IMR-90 (cell line): ENCODE measurements around the gene PLCB4. TPM values are rescaled to one million over a fixed set of nuclear protein-coding genes. Genes with fewer than 3 reads are reported as not detected.
A peak's percentile ranks its signal among the peaks of the same experiment; 100 is the strongest.

ENCODE experiments used
- ATAC-seq: fragments of 200-7000 bp; cut with Tn5 transposase; 2 replicates; pipeline ENCODE4 v1.9.1; 2020; ENCODE audit warnings: low read depth, mild to moderate bottlenecking, moderate library complexity
- BruUV-seq: library from RNA; stranded (reverse); fragments of 400-500 nt; replicated peaks from 2 replicates; lab custom pipeline; 2021; lab: Mats Ljungman, UMichigan
- CTCF ChIA-PET: fragments of 300-600 bp; formaldehyde crosslinking; extraction: SDS; loops from one replicate; lab custom pipeline; 2021; ENCODE audit warnings: antibody characterized with exemption; lab: Yijun Ruan, JAX
- POLR2A ChIA-PET: fragments of 300-600 bp; sonication (Branson Sonifier 250); formaldehyde crosslinking; loops from one replicate; lab custom pipeline; 2022; ENCODE audit warnings: antibody characterized with exemption; ENCODE audit not compliant: unreplicated experiment; lab: Charles Lee
- DNase-seq: peaks from one replicate; pipeline ENCODE4 v3.0.0; 2013
- H2AFZ ChIP-seq: replicated peaks from 2 replicates; pipeline ENCODE3; 2013; ENCODE audit warnings: low read length, mild to moderate bottlenecking; ENCODE audit not compliant: poor library complexity
- H2AK5ac ChIP-seq: 2 replicates; pipeline ENCODE4 v1.6.1; 2013; ENCODE audit warnings: low read depth, low read length, inconsistent platforms
- H2AK9ac ChIP-seq: replicated peaks from 2 replicates; pipeline ENCODE3; 2013; ENCODE audit warnings: mild to moderate bottlenecking, low read depth, low read length, moderate library complexity; ENCODE audit not compliant: poor library complexity
- H2BK120ac ChIP-seq: 2 replicates; pipeline ENCODE4 v1.6.1; 2013; ENCODE audit warnings: low read depth, low read length, inconsistent platforms
- H2BK15ac ChIP-seq: 3 replicates; pipeline ENCODE4 v1.6.1; 2013; ENCODE audit warnings: low read depth, low read length, inconsistent platforms
- H2BK20ac ChIP-seq: 2 replicates; pipeline ENCODE4 v1.6.1; 2013; ENCODE audit warnings: low read depth, mild to moderate bottlenecking, inconsistent platforms, low read length, moderate library complexity
- H2BK5ac ChIP-seq: 2 replicates; pipeline ENCODE4 v1.6.1; 2013; ENCODE audit warnings: mild to moderate bottlenecking, low read depth, low read length, inconsistent platforms; ENCODE audit not compliant: poor library complexity, severe bottlenecking
- H3K14ac ChIP-seq: replicated peaks from 2 replicates; pipeline ENCODE4 v1.6.1; 2013; ENCODE audit warnings: low read depth, low read length, inconsistent platforms
- H3K18ac ChIP-seq: 2 replicates; pipeline ENCODE4 v1.6.1; 2013; ENCODE audit warnings: low read depth, low read length, control low read depth
- H3K23ac ChIP-seq: 2 replicates; pipeline ENCODE4 v1.6.1; 2013; ENCODE audit warnings: low read depth, low read length, inconsistent platforms
- H3K27ac ChIP-seq: 2 replicates; pipeline ENCODE4 v1.5.1; 2013; ENCODE audit warnings: mild to moderate bottlenecking, control low read depth, low read length; ENCODE audit not compliant: insufficient read depth
- H3K27me3 ChIP-seq: 2 replicates; pipeline ENCODE4 v1.6.1; 2013; ENCODE audit warnings: low read length; ENCODE audit not compliant: control insufficient read depth, insufficient read depth
- H3K36me3 ChIP-seq: 2 replicates; pipeline ENCODE4 v1.6.1; 2013; ENCODE audit warnings: low read length, mixed read lengths; ENCODE audit not compliant: control insufficient read depth, insufficient read depth
- H3K4ac ChIP-seq: 2 replicates; pipeline ENCODE4 v1.6.1; 2013; ENCODE audit warnings: low read depth, low read length, inconsistent platforms
- H3K4me1 ChIP-seq: 2 replicates; pipeline ENCODE4 v1.6.1; 2013; ENCODE audit warnings: low read length, mixed read lengths; ENCODE audit not compliant: control insufficient read depth, insufficient read depth
- H3K4me2 ChIP-seq: 2 replicates; pipeline ENCODE4 v1.6.1; 2013; ENCODE audit warnings: low read depth, mild to moderate bottlenecking, control low read depth, low read length, moderate library complexity
- H3K4me3 ChIP-seq: 2 replicates; pipeline ENCODE4 v1.5.1; 2013; ENCODE audit warnings: low read depth, mild to moderate bottlenecking, control low read depth, low read length, moderate library complexity; ENCODE audit not compliant: insufficient read depth
- H3K56ac ChIP-seq: 2 replicates; pipeline ENCODE4 v1.6.1; 2013; ENCODE audit warnings: low read length, inconsistent platforms; ENCODE audit not compliant: insufficient read depth; ENCODE audit errors: extremely low read depth
- H3K79me1 ChIP-seq, 2 experiments: 2 replicates each; pipeline ENCODE4 v1.6.1; 2013; ENCODE audit warnings: low read length in 2 of 2, inconsistent platforms in 1 of 2, low read depth in 1 of 2
- H3K9ac ChIP-seq: 2 replicates; pipeline ENCODE4 v1.6.1; 2013; ENCODE audit warnings: low read depth, low read length, control low read depth
- H3K9me1 ChIP-seq: 2 replicates; pipeline ENCODE4 v1.6.1; 2013; ENCODE audit warnings: low read length, inconsistent platforms; ENCODE audit not compliant: insufficient read depth
- H3K9me3 ChIP-seq: 2 replicates; pipeline ENCODE4 v1.6.1; 2013; ENCODE audit warnings: low read length; ENCODE audit not compliant: control insufficient read depth, insufficient read depth
- H4K20me1 ChIP-seq: 2 replicates; pipeline ENCODE4 v1.6.1; 2013; ENCODE audit warnings: low read length, inconsistent platforms; ENCODE audit not compliant: insufficient read depth
- H4K5ac ChIP-seq: 2 replicates; pipeline ENCODE4 v1.6.1; 2013; ENCODE audit warnings: mild to moderate bottlenecking, low read depth, low read length, control low read depth
- H4K8ac ChIP-seq, 2 experiments: 2 replicates each; pipeline ENCODE4 v1.6.1; 2013; ENCODE audit warnings: low read depth in 2 of 2, low read length in 2 of 2, control low read depth in 1 of 2, inconsistent platforms in 1 of 2
- H4K91ac ChIP-seq: 2 replicates; pipeline ENCODE4 v1.6.1; 2013; ENCODE audit warnings: low read depth, low read length, inconsistent platforms; ENCODE audit not compliant: insufficient read depth
- CEBPB ChIP-seq: IDR thresholded peaks from 2 replicates; pipeline ENCODE4 v1.6.1; 2012; ENCODE audit warnings: low read depth, low read length, improper control_type of control experiment
- CHD1 ChIP-seq: IDR thresholded peaks from 2 replicates; pipeline ENCODE4 v1.6.1; 2012; ENCODE audit warnings: low read depth, low read length, improper control_type of control experiment
- FOS ChIP-seq: fragments of 150-350 bp; IDR thresholded peaks from 2 replicates; pipeline ENCODE4 v1.6.1; 2016; ENCODE audit warnings: low read depth, low read length
- MAZ ChIP-seq: IDR thresholded peaks from 2 replicates; pipeline ENCODE4 v1.6.1; 2012; ENCODE audit warnings: low read depth, mild to moderate bottlenecking, low read length, improper control_type of control experiment, moderate library complexity, borderline replicate concordance
- MXI1 ChIP-seq: IDR thresholded peaks from 2 replicates; pipeline ENCODE4 v1.6.1; 2012; ENCODE audit warnings: low read depth, mild to moderate bottlenecking, low read length, moderate library complexity, borderline replicate concordance
- POLR2A ChIP-seq: IDR thresholded peaks from 2 replicates; pipeline ENCODE4 v1.6.1; 2012; ENCODE audit warnings: mild to moderate bottlenecking, low read depth, low read length
- RAD21 ChIP-seq: IDR thresholded peaks from 2 replicates; pipeline ENCODE4 v1.6.1; 2012; ENCODE audit warnings: low read length, improper control_type of control experiment
- RCOR1 ChIP-seq: IDR thresholded peaks from 2 replicates; pipeline ENCODE4 v1.6.1; 2012; ENCODE audit warnings: mild to moderate bottlenecking, low read length, improper control_type of control experiment; ENCODE audit not compliant: insufficient replicate concordance
- SMC3 ChIP-seq: fragments of 150-350 bp; IDR thresholded peaks from 2 replicates; pipeline ENCODE4 v1.6.1; 2016; ENCODE audit warnings: low read depth, mild to moderate bottlenecking, antibody characterized with exemption, low read length, moderate library complexity
- USF2 ChIP-seq: fragments of 150-350 bp; IDR thresholded peaks from 2 replicates; pipeline ENCODE4 v1.6.1; 2017; ENCODE audit warnings: mild to moderate bottlenecking, antibody characterized with exemption, low read length, low read depth
- WGBS, 2 experiments: methylation state at CpG; one replicate each; pipeline versions ENCODE4 v1.1.5 to v1.1.7; 2013; ENCODE audit warnings: missing lambda C conversion rate in 2 of 2; ENCODE audit not compliant: insufficient read length in 1 of 2; ENCODE audit errors: extremely low coverage in 2 of 2; 5-methylcytosine and 5-hydroxymethylcytosine counted together
- dilution Hi-C: fragments of 300-500 bp; cut with HindIII; formaldehyde crosslinking; loops from one replicate; pipeline ENCODE4 v1.14.3; 2018; ENCODE audit warnings: low sequenced_read_pairs; ENCODE audit not compliant: unreplicated experiment
- in situ Hi-C: fragments of 300-500 bp; cut with MboI; formaldehyde crosslinking; loops from 3 replicates; pipeline ENCODE4 v1.14.3; 2019; ENCODE audit warnings: low sequenced_read_pairs, inconsistent platforms, mixed read lengths
- intact Hi-C: fragments of 100-400 bp; cut with micrococcal nuclease; formaldehyde crosslinking; loops from 2 replicates; pipeline ENCODE4 v1.10.0; 2022
- polyA plus RNA-seq, 3 experiments: library from polyadenylated mRNA; depleted of rRNA; stranded (reverse); fragments of >200 nt; gene quantifications; 2 replicates each; pipeline ENCODE4 v1.2.3, GENCODE V29; 2012; ENCODE audit warnings: low replicate concordance in 1 of 3
- total RNA-seq: library from RNA; depleted of rRNA; stranded (reverse); fragments of >200 nt; gene quantifications from 2 replicates; pipeline ENCODE4 v1.2.3, GENCODE V29; 2012

Gene PLCB4
- total and polyA plus RNA-seq, 2 of the 4 experiments (the other 2 are of a cell fraction), result 12.5 to 24.0 TPM

GRCh38 chr20:9377007-9377406 lies 308.1 kb downstream of the PLCB4 start:
- ChIA-PET CTCF (no interaction called here), POLR2A (no interaction called here)
- H4K5ac ChIP-seq, result peak overlapping the region; percentile 65; the same call in 1 of the 2 replicates
- H2AFZ ChIP-seq, result no peak overlapping the region
- H3K4me1 ChIP-seq, result peaks cover 18% of the 10 kb centered on the region
- BruUV-seq, result no TSS peak
- dilution Hi-C loops (no loop called here), in situ Hi-C loops (no loop called here), intact Hi-C loops (no loop called here)
- no peak overlapping the region for H3K4me2 ChIP-seq
- TF ChIP-seq POLR2A (no peak), CEBPB (no peak), FOS (no peak), MAZ (no peak), SMC3 (no peak), CHD1 (no peak), RCOR1 (no peak), RAD21 (no peak), MXI1 (no peak), USF2 (no peak)
- peak overlapping the region; percentile 49; the same call in 1 of the 2 replicates for H3K14ac ChIP-seq
- H4K20me1 ChIP-seq, result no peaks in the 10 kb centered on the region
- H3K9me3 ChIP-seq, result no peaks in the 10 kb centered on the region
- 80% methylated on average over 1 of the region's 2 CpGs; no CpG with 5 or more reads in 1 of the 2 experiments for WGBS, 2 experiments
- peaks cover 6% of the 10 kb centered on the region for H3K9me1 ChIP-seq
- H3K36me3 ChIP-seq, result peaks cover 5% of the 10 kb centered on the region
- H3K4me3 ChIP-seq, result no peak overlapping the region
- peak overlapping the region; percentile 56; the same call in 1 of the 2 replicates for H4K91ac ChIP-seq
- peak overlapping the region; percentile 70 for H3K23ac ChIP-seq
- H4K8ac ChIP-seq, result no peak overlapping the region; a peak in 1 of 4 replicates
- ATAC-seq (no peak), DNase-seq (no peak)
- peaks cover 2 to 12% of the 10 kb centered on the region in 2 experiments; a peak in 2 of 4 replicates for H3K79me1 ChIP-seq
- H3K4ac ChIP-seq, result peak overlapping the region; percentile 45
- peak overlapping the region; percentile 77; the same call in 1 of the 2 replicates for H3K18ac ChIP-seq
- no peaks in the 10 kb centered on the region for H3K27me3 ChIP-seq
- H2AK9ac ChIP-seq, result no peak overlapping the region
- H2BK15ac ChIP-seq, result no peak overlapping the region
- H3K27ac ChIP-seq, result no peak overlapping the region
- H2BK5ac ChIP-seq, result no peak overlapping the region
- peak overlapping the region; percentile 4; the same call in 1 of the 2 replicates for H2AK5ac ChIP-seq
- H2BK20ac ChIP-seq, result peak overlapping the region; percentile 77
- H3K56ac ChIP-seq, result no peak overlapping the region
- peak overlapping the region; percentile 60 for H2BK120ac ChIP-seq
- no peak overlapping the region for H3K9ac ChIP-seq
